ENCODE measurements around the gene IMPG1. TPM values are rescaled to one million over a fixed set of nuclear protein-coding genes. Genes with fewer than 3 reads are reported as not detected.
"Not testable (repeated sequence)": the region's sequence is repeated elsewhere in the genome, so short reads cannot be mapped to it uniquely, and the experiment has no call there.

IMPG1 gene
- total and polyA plus RNA-seq, 2 donors, result 0.07 to 0.09 TPM

DNA sequence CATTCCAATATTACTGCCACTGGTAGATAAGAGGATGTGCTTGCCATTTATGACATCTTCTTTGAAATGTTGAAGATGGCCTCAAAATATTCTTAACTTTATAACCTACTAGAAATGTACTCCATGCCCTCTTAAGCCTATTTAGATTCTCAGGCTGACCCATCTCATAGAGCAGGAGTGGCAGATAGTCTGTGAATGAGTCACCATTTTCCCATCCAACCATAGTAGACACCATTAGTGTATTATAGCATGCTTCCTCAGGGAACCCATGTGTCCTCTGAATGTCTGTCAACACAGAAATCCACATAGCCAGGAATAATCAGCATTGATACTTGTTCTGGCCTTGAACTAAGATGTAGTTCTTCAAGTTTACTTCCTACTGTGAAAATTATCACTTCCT lies 150.2 kb downstream of the IMPG1 start:
- Histone ChIP-seq H3K4me3 (ENCODE audit: low read length in 2 of 2) (no peak overlapping the region), H3K9me3 (ENCODE audit: control insufficient read depth in 2 of 2, insufficient read depth in 1 of 2, low read length in 1 of 2) (no peaks in the 10 kb centered on the region), H3K4me1 (ENCODE audit: control insufficient read depth in 2 of 2, insufficient read depth in 2 of 2, low read length in 2 of 2) (no peaks in the 10 kb centered on the region), H3K36me3 (ENCODE audit: control insufficient read depth in 2 of 2, insufficient read depth in 2 of 2, low read length in 1 of 2) (no peaks in the 10 kb centered on the region), H3K27ac (ENCODE audit: low read depth in 1 of 2, low read length in 1 of 2) (no peak overlapping the region), H3K27me3 (ENCODE audit: control insufficient read depth in 2 of 2, insufficient read depth in 1 of 2, low read length in 1 of 2) (no peaks in the 10 kb centered on the region)
- no peak for DNase-seq (ENCODE audit: low read depth in 6 of 9, low spot score in 9 of 9)

DNA sequence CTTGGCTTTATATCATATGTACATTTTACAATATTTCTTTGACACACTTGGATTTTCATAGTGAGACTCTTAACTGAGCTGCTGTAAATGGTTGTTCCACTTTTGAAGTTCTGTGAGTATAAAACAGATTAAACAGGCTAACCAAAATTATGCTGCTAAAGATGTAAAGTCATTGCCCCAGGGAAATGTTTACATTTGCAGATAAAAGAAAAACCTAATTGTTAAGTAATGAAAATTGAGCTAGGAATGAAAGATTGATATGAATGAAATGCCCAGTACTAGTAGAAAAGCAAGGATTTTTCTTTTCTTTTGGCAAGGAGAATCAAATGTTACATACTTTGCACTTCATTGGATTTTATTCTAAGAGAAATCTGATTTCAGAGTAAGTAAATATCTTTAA lies 159.4 kb downstream of the IMPG1 start:
- no peak for DNase-seq (ENCODE audit: low read depth in 6 of 9, low spot score in 9 of 9)
- H3K4me3 ChIP-seq (ENCODE audit: low read length in 2 of 2), result no peak overlapping the region
- no peaks in the 10 kb centered on the region for H3K36me3 ChIP-seq (ENCODE audit: control insufficient read depth in 2 of 2, insufficient read depth in 2 of 2, low read length in 1 of 2)
- H3K9me3 ChIP-seq (ENCODE audit: control insufficient read depth in 2 of 2, insufficient read depth in 1 of 2, low read length in 1 of 2), result no peaks in the 10 kb centered on the region
- no peaks in the 10 kb centered on the region for H3K4me1 ChIP-seq (ENCODE audit: control insufficient read depth in 2 of 2, insufficient read depth in 2 of 2, low read length in 2 of 2)
- no peaks in the 10 kb centered on the region for H3K27me3 ChIP-seq (ENCODE audit: control insufficient read depth in 2 of 2, insufficient read depth in 1 of 2, low read length in 1 of 2)
- no peak overlapping the region for H3K27ac ChIP-seq (ENCODE audit: low read depth in 1 of 2, low read length in 1 of 2)

DNA sequence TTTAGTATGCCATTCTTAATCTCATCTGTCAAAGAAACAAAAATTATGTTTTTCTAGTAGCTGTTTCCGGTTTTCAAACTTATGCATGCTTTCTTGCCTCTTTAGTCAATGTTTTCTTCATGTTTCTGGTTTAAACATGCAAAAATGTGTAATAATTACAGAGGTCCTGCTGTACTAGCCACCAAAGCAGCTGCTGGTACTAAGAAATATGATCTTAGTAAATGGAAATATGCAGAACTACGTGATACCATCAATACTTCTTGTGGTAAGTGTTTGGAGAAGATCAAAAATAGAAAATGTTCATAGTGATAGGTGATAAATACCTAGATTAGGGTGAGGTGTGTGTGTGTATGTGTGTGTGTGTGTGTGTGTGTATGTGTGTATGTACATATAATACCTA lies 165.0 kb downstream of the IMPG1 start:
- no peaks in the 10 kb centered on the region for H3K4me1 ChIP-seq (ENCODE audit: control insufficient read depth in 2 of 2, insufficient read depth in 2 of 2, low read length in 2 of 2)
- no peak overlapping the region for H3K4me3 ChIP-seq (ENCODE audit: low read length in 2 of 2)
- 86% methylated on average over 2 of the region's 2 CpGs for WGBS
- no peak overlapping the region for H3K27ac ChIP-seq (ENCODE audit: low read depth in 1 of 2, low read length in 1 of 2)
- peaks cover 0 to 3% of the 10 kb centered on the region in 2 donors for H3K9me3 ChIP-seq (ENCODE audit: control insufficient read depth in 2 of 2, insufficient read depth in 1 of 2, low read length in 1 of 2)
- H3K36me3 ChIP-seq (ENCODE audit: control insufficient read depth in 2 of 2, insufficient read depth in 2 of 2, low read length in 1 of 2), result no peaks in the 10 kb centered on the region
- no peaks in the 10 kb centered on the region for H3K27me3 ChIP-seq (ENCODE audit: control insufficient read depth in 2 of 2, insufficient read depth in 1 of 2, low read length in 1 of 2)
- no peak for DNase-seq (ENCODE audit: low read depth in 6 of 9, low spot score in 9 of 9)

DNA sequence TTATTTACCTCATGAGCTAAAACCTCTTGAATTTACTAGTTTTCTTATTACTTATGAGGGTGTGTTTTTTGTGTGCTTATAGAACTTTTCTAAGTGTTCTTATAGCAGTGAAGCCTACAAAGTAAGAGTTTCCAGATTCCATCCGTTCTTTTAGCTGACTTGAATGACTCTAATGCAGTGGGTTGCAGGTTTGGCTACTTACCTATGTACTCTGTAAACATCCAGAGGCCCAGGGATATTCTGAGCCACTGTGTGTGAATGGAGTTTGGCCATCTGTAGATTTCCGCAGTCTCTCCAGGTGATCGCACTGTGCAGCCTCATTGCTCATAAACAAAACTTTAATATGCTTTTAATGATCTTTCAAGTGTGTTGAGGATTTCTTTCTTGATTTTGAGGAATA lies 165.6 kb downstream of the IMPG1 start:
- H3K27me3 ChIP-seq (ENCODE audit: control insufficient read depth in 2 of 2, insufficient read depth in 1 of 2, low read length in 1 of 2), result no peaks in the 10 kb centered on the region
- WGBS, result 94% methylated on average over 3 of the region's 3 CpGs

DNA sequence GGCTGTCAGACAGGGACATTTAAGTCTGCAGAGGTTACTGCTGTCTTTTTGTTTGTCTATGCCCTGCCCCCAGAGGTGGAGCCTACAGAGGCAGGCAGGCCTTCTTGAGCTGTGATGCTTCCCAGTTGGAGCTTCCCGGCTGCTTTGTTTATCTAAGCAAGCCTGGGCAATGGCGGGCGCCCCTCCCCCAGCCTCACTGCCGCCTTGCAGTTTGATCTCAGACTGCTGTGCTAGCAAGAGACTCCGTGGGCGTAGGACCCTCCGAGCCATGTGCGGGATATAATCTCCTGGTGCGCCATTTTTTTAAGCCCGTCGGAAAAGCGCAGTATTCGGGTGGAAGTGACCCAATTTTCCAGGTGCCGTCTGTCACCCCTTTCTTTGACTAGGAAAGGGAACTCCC lies 167.3 kb downstream of the IMPG1 start:
- DNase-seq (ENCODE audit: low read depth in 6 of 9, low spot score in 9 of 9); H3K4me1 ChIP-seq (ENCODE audit: control insufficient read depth in 2 of 2, insufficient read depth in 2 of 2, low read length in 2 of 2); H3K9me3 ChIP-seq (ENCODE audit: control insufficient read depth in 2 of 2, insufficient read depth in 1 of 2, low read length in 1 of 2); H3K4me3 ChIP-seq (ENCODE audit: low read length in 2 of 2); H3K27me3 ChIP-seq (ENCODE audit: control insufficient read depth in 2 of 2, insufficient read depth in 1 of 2, low read length in 1 of 2); H3K27ac ChIP-seq (ENCODE audit: low read depth in 1 of 2, low read length in 1 of 2); H3K36me3 ChIP-seq (ENCODE audit: control insufficient read depth in 2 of 2, insufficient read depth in 2 of 2, low read length in 1 of 2): not testable (repeated sequence)
- 97% methylated on average over 14 of the region's 14 CpGs for WGBS

More for the DNA sequence above, 165.6 kb downstream of the IMPG1 start:
- Histone ChIP-seq H3K27ac (ENCODE audit: low read depth in 1 of 2, low read length in 1 of 2) (no peak overlapping the region), H3K9me3 (ENCODE audit: control insufficient read depth in 2 of 2, insufficient read depth in 1 of 2, low read length in 1 of 2) (peaks cover 0 to 3% of the 10 kb centered on the region in 2 donors), H3K4me3 (ENCODE audit: low read length in 2 of 2) (no peak overlapping the region), H3K4me1 (ENCODE audit: control insufficient read depth in 2 of 2, insufficient read depth in 2 of 2, low read length in 2 of 2) (no peaks in the 10 kb centered on the region), H3K36me3 (ENCODE audit: control insufficient read depth in 2 of 2, insufficient read depth in 2 of 2, low read length in 1 of 2) (no peaks in the 10 kb centered on the region)
- DNase-seq (ENCODE audit: low read depth in 6 of 9, low spot score in 9 of 9), result no peak

DNA sequence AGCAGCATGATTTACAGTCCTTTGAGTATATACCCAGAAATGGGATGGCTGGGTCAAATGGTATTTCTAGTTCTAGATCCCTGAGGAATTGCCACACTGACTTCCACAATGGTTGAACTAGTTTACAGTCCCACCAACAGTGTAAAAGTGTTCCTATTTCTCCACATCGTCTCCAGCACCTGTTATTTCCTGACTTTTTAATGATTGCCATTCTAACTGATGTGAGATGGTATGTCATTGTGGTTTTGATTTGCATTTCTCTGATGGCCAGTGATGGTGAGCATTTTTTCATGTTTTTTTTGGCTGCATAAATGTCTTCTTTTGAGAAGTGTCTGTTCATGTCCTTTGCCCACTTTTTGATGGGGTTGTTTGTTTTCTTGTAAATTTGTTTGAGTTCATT lies 172.2 kb downstream of the IMPG1 start:
- not testable (repeated sequence) for H3K27me3 ChIP-seq (ENCODE audit: control insufficient read depth in 2 of 2, insufficient read depth in 1 of 2, low read length in 1 of 2); H3K4me1 ChIP-seq (ENCODE audit: control insufficient read depth in 2 of 2, insufficient read depth in 2 of 2, low read length in 2 of 2); H3K4me3 ChIP-seq (ENCODE audit: low read length in 2 of 2); DNase-seq (ENCODE audit: low read depth in 6 of 9, low spot score in 9 of 9); H3K36me3 ChIP-seq (ENCODE audit: control insufficient read depth in 2 of 2, insufficient read depth in 2 of 2, low read length in 1 of 2); H3K27ac ChIP-seq (ENCODE audit: low read depth in 1 of 2, low read length in 1 of 2); H3K9me3 ChIP-seq (ENCODE audit: control insufficient read depth in 2 of 2, insufficient read depth in 1 of 2, low read length in 1 of 2)
- WGBS, result 85% methylated on average over 1 of the region's 1 CpG

DNA sequence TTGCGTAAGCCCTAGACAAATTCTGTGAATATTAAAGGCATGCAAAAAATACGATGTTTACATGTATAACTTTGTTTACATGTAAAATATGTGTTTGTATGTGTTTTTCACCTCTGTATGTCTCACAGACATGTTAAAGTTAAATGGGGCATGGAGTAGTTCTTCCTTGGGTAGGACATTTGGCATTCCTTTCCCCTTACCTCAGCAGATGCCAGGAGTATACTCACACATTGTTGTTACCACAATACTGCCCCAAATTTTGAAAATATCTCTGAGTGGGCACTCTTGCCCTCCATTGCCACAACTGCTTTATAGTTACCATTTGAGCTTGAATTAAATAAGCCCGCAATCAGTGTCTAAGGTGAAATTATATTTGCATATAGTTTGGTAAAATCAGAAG lies 175.9 kb downstream of the IMPG1 start:
- 81% methylated on average over 3 of the region's 3 CpGs for WGBS
- Histone ChIP-seq H3K9me3 (ENCODE audit: control insufficient read depth in 2 of 2, insufficient read depth in 1 of 2, low read length in 1 of 2) (no peaks in the 10 kb centered on the region), H3K27me3 (ENCODE audit: control insufficient read depth in 2 of 2, insufficient read depth in 1 of 2, low read length in 1 of 2) (no peaks in the 10 kb centered on the region), H3K4me3 (ENCODE audit: low read length in 2 of 2) (no peak overlapping the region), H3K4me1 (ENCODE audit: control insufficient read depth in 2 of 2, insufficient read depth in 2 of 2, low read length in 2 of 2) (no peaks in the 10 kb centered on the region), H3K36me3 (ENCODE audit: control insufficient read depth in 2 of 2, insufficient read depth in 2 of 2, low read length in 1 of 2) (no peaks in the 10 kb centered on the region), H3K27ac (ENCODE audit: low read depth in 1 of 2, low read length in 1 of 2) (no peak overlapping the region)
- no peak for DNase-seq (ENCODE audit: low read depth in 6 of 9, low spot score in 9 of 9)

DNA sequence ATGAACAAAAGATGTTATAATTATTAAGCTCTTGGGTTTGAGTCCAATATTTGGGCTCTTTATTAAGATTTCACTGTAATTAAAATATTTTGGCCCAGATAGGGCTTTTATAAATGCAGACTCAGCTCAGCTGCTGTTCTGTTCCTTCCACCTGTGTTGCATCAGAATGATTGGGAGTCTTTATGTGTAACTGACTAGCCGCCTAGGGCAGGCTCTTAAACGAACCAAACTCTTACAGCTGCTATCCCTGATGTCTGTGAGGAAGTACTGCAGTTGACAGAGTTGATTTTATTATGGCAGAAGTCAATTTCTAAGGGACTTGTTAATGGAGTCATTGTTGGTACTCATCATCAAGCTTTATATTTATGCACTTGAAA lies 178.7 kb downstream of the IMPG1 start:
- Histone ChIP-seq H3K4me3 (ENCODE audit: low read length in 2 of 2) (no peak overlapping the region), H3K27ac (ENCODE audit: low read depth in 1 of 2, low read length in 1 of 2) (no peak overlapping the region), H3K27me3 (ENCODE audit: control insufficient read depth in 2 of 2, insufficient read depth in 1 of 2, low read length in 1 of 2) (no peaks in the 10 kb centered on the region), H3K4me1 (ENCODE audit: control insufficient read depth in 2 of 2, insufficient read depth in 2 of 2, low read length in 2 of 2) (no peaks in the 10 kb centered on the region), H3K36me3 (ENCODE audit: control insufficient read depth in 2 of 2, insufficient read depth in 2 of 2, low read length in 1 of 2) (no peaks in the 10 kb centered on the region), H3K9me3 (ENCODE audit: control insufficient read depth in 2 of 2, insufficient read depth in 1 of 2, low read length in 1 of 2) (no peaks in the 10 kb centered on the region)
- DNase-seq (ENCODE audit: low read depth in 6 of 9, low spot score in 9 of 9), result no peak
- WGBS, result 68% methylated on average over 2 of the region's 2 CpGs

DNA sequence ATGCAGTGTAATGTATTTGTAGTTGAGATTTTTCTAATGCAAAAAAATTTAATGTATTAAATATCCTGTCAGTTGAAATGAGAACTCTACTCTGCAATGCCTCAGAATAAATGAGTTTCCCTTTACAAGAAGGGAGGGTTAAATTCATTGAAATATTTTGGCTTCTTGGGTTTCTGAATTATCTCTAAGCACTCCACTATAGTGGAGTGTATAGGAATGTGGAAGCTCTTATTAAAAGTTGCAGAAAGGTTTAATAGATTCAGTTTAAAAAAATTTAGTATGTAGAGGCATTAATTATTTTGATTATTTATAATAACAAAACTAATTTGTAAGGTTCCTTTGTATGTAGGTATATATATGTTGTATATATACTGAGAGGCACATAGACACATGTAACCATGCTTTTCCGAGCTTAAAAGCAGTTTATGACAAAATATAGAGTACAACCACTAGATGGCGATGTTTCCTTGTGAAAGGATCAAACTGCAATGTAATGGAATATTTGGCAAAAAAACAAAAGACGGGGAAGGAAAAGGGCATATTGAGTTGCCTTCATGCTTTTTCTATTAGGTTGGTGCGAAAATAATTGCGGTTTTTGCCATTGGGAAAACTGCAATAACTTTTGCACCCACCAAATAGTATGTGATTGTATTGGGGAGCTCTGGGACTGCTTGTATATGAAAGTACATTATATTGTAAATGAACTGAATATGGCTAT lies 179.2 kb downstream of the IMPG1 start:
- peak; percentile 3 to 54 (median 18) for DNase-seq (ENCODE audit: low read depth in 6 of 9, low spot score in 9 of 9)
- H3K4me3 ChIP-seq (ENCODE audit: low read length in 2 of 2), result no peak overlapping the region
- no peaks in the 10 kb centered on the region for H3K4me1 ChIP-seq (ENCODE audit: control insufficient read depth in 2 of 2, insufficient read depth in 2 of 2, low read length in 2 of 2)
- H3K27me3 ChIP-seq (ENCODE audit: control insufficient read depth in 2 of 2, insufficient read depth in 1 of 2, low read length in 1 of 2), result no peaks in the 10 kb centered on the region
- no peaks in the 10 kb centered on the region for H3K9me3 ChIP-seq (ENCODE audit: control insufficient read depth in 2 of 2, insufficient read depth in 1 of 2, low read length in 1 of 2)
- H3K27ac ChIP-seq (ENCODE audit: low read depth in 1 of 2, low read length in 1 of 2), result no peak overlapping the region
- no peaks in the 10 kb centered on the region for H3K36me3 ChIP-seq (ENCODE audit: control insufficient read depth in 2 of 2, insufficient read depth in 2 of 2, low read length in 1 of 2)
- WGBS, result 10% methylated on average over 5 of the region's 5 CpGs

DNA sequence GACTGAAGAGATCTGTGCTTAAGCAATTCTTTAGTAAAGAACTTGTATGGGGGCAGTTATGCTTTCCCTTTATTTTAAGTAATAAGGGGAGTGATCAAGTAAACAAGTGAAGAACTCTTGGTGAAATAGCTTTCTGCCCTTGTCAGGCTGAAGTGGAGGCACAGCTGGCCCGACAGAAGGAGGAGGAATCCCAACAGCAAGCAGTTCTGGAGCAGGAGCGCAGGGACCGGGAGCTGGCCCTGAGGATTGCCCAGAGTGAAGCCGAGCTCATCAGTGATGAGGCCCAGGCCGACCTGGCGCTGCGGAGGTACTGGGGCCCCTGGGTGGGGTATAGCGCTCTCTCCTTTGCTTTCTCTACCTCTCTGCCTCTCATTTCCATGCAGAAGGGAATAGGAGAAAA lies 180.1 kb downstream of the IMPG1 start:
- DNase-seq (ENCODE audit: low read depth in 6 of 9, low spot score in 9 of 9), result no peak
- 96% methylated on average over 8 of the region's 8 CpGs for WGBS
- Histone ChIP-seq H3K27me3 (ENCODE audit: control insufficient read depth in 2 of 2, insufficient read depth in 1 of 2, low read length in 1 of 2) (no peaks in the 10 kb centered on the region), H3K27ac (ENCODE audit: low read depth in 1 of 2, low read length in 1 of 2) (no peak overlapping the region), H3K4me3 (ENCODE audit: low read length in 2 of 2) (no peak overlapping the region), H3K36me3 (ENCODE audit: control insufficient read depth in 2 of 2, insufficient read depth in 2 of 2, low read length in 1 of 2) (no peaks in the 10 kb centered on the region), H3K9me3 (ENCODE audit: control insufficient read depth in 2 of 2, insufficient read depth in 1 of 2, low read length in 1 of 2) (no peaks in the 10 kb centered on the region), H3K4me1 (ENCODE audit: control insufficient read depth in 2 of 2, insufficient read depth in 2 of 2, low read length in 2 of 2) (no peaks in the 10 kb centered on the region)

Measured in thymus (tissue), 11 donors.